SK-N-SH treated with all-trans-retinoic acid at 6 μM for 48 hours (cell line): ENCODE measurements around the gene HECA.

ENCODE experiments used
- ATAC-seq: fragments of 200-7000 bp; cut with Tn5 transposase; 3 replicates; pipeline ENCODE4 v1.9.1; 2020; ENCODE audit warnings: mild to moderate bottlenecking, moderate library complexity
- ARNTL ChIP-seq: fragments of 450-650 bp; formaldehyde crosslinking; IDR thresholded peaks from 2 replicates; pipeline ENCODE4 v1.5.0; 2020; ENCODE audit warnings: low read depth, mild to moderate bottlenecking, moderate library complexity, borderline replicate concordance
- BACH2 ChIP-seq: fragments of 250-450 bp; sonication (Bioruptor Pico); IDR thresholded peaks from 2 replicates; pipeline ENCODE4 v1.9.0; 2021; ENCODE audit warnings: mild to moderate bottlenecking, borderline replicate concordance
- ISL1 ChIP-seq: fragments of 250-450 bp; sonication (Bioruptor Pico); IDR thresholded peaks from 2 replicates; pipeline ENCODE4 v2.1.2; 2022; ENCODE audit warnings: mild to moderate bottlenecking, moderate library complexity
- OSR1 ChIP-seq: fragments of 250-450 bp; sonication (Bioruptor Pico); IDR thresholded peaks from 2 replicates; pipeline ENCODE4 v1.8.0; 2022; ENCODE audit warnings: moderate library complexity, mild to moderate bottlenecking, inconsistent platforms
- RARB ChIP-seq: fragments of 250-450 bp; sonication (Bioruptor Pico); IDR thresholded peaks from 2 replicates; pipeline ENCODE4 v1.8.0; 2021; ENCODE audit warnings: mild to moderate bottlenecking, moderate library complexity
- SNAI2 ChIP-seq: fragments of 250-450 bp; sonication (Bioruptor Pico); IDR thresholded peaks from 2 replicates; pipeline ENCODE4 v1.5.0; 2020; ENCODE audit warnings: mild to moderate bottlenecking, moderate library complexity
- TCF4 ChIP-seq: fragments of 250-450 bp; sonication (Bioruptor Pico); IDR thresholded peaks from 2 replicates; pipeline ENCODE4 v1.8.0; 2021; ENCODE audit warnings: mild to moderate bottlenecking, moderate library complexity, borderline replicate concordance
- TOX ChIP-seq: fragments of 250-450 bp; sonication (Bioruptor Pico); IDR thresholded peaks from 2 replicates; pipeline ENCODE4 v1.8.0; 2021; ENCODE audit warnings: mild to moderate bottlenecking, moderate library complexity, borderline replicate concordance
- ZC3H10 ChIP-seq: fragments of 250-450 bp; sonication (Bioruptor Pico); IDR thresholded peaks from 2 replicates; pipeline ENCODE4 v1.5.1; 2021; ENCODE audit warnings: mild to moderate bottlenecking, moderate library complexity
- ZFP3 ChIP-seq: fragments of 250-450 bp; sonication (Bioruptor Pico); IDR thresholded peaks from 2 replicates; pipeline ENCODE4 v1.5.0; 2020; ENCODE audit warnings: mild to moderate bottlenecking, moderate library complexity
- ZFP30 ChIP-seq: fragments of 450-650 bp; formaldehyde crosslinking; IDR thresholded peaks from 2 replicates; pipeline ENCODE4 v1.5.0; 2022; ENCODE audit warnings: mild to moderate bottlenecking, moderate library complexity
- ZNF565 ChIP-seq: fragments of 450-650 bp; formaldehyde crosslinking; conservative IDR thresholded peaks from 2 replicates; pipeline ENCODE4 v1.5.0; 2020; ENCODE audit warnings: low read depth, mild to moderate bottlenecking, moderate library complexity
- ZNF70 ChIP-seq: fragments of 450-650 bp; formaldehyde crosslinking; IDR thresholded peaks from 2 replicates; pipeline ENCODE4 v1.5.0; 2020; ENCODE audit warnings: mild to moderate bottlenecking, moderate library complexity
- ZNF8 ChIP-seq: fragments of 450-650 bp; formaldehyde crosslinking; IDR thresholded peaks from 2 replicates; pipeline ENCODE4 v1.5.0; 2020; ENCODE audit warnings: mild to moderate bottlenecking, moderate library complexity
- TF ChIP-seq, protein P1 (sequence below): fragments of 250-450 bp; sonication (Bioruptor Pico); IDR thresholded peaks from 2 replicates; pipeline ENCODE4 v1.8.0; 2021; ENCODE audit warnings: low read depth, mild to moderate bottlenecking, moderate library complexity, borderline replicate concordance
- TF ChIP-seq, protein P2 (sequence below): fragments of 250-450 bp; sonication (Bioruptor Pico); IDR thresholded peaks from 2 replicates; pipeline ENCODE4 v1.8.0; 2020; ENCODE audit warnings: mild to moderate bottlenecking, moderate library complexity, borderline replicate concordance
- TF ChIP-seq, protein P3 (sequence below): fragments of 250-450 bp; sonication (Bioruptor Pico); IDR thresholded peaks from 2 replicates; pipeline ENCODE4 v1.5.1; 2020; ENCODE audit warnings: low read depth, mild to moderate bottlenecking, moderate library complexity
- TF ChIP-seq, protein P4 (sequence below): fragments of 250-450 bp; sonication (Bioruptor Pico); IDR thresholded peaks from 2 replicates; pipeline ENCODE4 v1.5.1; 2021; ENCODE audit warnings: mild to moderate bottlenecking, moderate library complexity
- TF ChIP-seq, protein P5 (sequence below): fragments of 250-450 bp; sonication (Bioruptor Pico); IDR thresholded peaks from 2 replicates; pipeline ENCODE4 v1.5.0; 2020; ENCODE audit warnings: mild to moderate bottlenecking, moderate library complexity

Gene HECA

DNA sequence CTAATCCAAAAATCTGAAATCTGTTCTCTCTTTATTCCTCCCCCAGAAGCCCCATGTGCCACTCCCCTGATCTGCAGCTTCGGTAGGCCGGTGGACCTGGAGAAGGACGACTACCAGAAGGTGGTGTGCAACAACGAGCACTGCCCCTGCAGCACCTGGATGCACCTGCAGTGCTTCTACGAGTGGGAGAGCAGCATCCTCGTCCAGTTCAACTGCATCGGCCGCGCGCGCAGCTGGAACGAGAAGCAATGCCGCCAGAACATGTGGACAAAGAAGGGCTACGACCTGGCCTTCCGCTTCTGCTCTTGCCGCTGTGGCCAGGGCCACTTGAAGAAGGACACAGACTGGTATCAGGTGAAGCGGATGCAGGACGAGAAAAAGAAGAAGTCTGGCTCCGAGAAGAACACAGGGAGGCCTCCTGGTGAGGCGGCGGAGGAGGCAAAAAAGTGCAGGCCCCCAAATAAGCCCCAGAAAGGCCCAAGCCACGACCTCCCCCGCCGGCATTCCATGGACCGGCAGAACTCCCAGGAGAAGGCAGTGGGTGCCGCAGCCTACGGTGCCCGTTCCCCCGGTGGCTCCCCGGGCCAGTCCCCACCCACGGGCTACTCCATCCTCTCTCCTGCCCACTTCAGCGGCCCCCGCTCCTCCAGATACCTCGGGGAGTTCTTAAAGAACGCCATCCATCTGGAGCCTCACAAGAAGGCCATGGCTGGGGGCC lies 31.5 kb downstream of the HECA start:
- TF ChIP-seq BACH2 (no peak), TOX (no peak), ISL1 (CRISPR knock-in tag) (no peak), ZNF70 (CRISPR knock-in tag) (no peak), SNAI2 (CRISPR knock-in tag) (no peak), OSR1 (CRISPR knock-in tag) (no peak), ZFP3 (CRISPR knock-in tag) (no peak), TCF4 (no peak), ZNF8 (no peak)
- TF ChIP-seq, protein P1, sequence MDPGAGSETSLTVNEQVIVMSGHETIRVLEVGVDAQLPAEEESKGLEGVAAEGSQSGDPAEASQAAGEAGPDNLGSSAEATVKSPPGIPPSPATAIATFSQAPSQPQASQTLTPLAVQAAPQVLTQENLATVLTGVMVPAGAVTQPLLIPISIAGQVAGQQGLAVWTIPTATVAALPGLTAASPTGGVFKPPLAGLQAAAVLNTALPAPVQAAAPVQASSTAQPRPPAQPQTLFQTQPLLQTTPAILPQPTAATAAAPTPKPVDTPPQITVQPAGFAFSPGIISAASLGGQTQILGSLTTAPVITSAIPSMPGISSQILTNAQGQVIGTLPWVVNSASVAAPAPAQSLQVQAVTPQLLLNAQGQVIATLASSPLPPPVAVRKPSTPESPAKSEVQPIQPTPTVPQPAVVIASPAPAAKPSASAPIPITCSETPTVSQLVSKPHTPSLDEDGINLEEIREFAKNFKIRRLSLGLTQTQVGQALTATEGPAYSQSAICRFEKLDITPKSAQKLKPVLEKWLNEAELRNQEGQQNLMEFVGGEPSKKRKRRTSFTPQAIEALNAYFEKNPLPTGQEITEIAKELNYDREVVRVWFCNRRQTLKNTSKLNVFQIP = no peak
- TF ChIP-seq, protein P2, sequence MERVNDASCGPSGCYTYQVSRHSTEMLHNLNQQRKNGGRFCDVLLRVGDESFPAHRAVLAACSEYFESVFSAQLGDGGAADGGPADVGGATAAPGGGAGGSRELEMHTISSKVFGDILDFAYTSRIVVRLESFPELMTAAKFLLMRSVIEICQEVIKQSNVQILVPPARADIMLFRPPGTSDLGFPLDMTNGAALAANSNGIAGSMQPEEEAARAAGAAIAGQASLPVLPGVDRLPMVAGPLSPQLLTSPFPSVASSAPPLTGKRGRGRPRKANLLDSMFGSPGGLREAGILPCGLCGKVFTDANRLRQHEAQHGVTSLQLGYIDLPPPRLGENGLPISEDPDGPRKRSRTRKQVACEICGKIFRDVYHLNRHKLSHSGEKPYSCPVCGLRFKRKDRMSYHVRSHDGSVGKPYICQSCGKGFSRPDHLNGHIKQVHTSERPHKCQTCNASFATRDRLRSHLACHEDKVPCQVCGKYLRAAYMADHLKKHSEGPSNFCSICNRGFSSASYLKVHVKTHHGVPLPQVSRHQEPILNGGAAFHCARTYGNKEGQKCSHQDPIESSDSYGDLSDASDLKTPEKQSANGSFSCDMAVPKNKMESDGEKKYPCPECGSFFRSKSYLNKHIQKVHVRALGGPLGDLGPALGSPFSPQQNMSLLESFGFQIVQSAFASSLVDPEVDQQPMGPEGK (CRISPR knock-in tag) = no peak
- TF ChIP-seq, protein P3, sequence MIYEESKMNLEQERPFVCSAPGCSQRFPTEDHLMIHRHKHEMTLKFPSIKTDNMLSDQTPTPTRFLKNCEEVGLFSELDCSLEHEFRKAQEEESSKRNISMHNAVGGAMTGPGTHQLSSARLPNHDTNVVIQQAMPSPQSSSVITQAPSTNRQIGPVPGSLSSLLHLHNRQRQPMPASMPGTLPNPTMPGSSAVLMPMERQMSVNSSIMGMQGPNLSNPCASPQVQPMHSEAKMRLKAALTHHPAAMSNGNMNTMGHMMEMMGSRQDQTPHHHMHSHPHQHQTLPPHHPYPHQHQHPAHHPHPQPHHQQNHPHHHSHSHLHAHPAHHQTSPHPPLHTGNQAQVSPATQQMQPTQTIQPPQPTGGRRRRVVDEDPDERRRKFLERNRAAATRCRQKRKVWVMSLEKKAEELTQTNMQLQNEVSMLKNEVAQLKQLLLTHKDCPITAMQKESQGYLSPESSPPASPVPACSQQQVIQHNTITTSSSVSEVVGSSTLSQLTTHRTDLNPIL (CRISPR knock-in tag) = no peak
- ATAC-seq = no peak

DNA sequence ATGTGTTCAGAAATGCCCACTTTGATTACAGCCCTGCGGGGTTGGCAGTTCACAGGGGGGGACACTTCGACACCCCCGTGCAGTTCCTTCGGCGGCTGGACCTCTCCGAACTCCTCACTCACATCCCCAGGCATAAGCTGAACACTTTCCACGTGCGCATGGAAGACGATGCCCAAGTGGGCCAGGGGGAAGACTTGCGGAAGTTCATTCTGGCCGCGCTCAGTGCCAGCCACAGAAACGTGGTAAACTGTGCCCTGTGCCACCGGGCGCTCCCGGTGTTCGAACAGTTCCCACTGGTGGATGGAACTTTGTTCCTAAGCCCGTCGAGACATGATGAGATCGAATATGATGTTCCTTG lies 32.1 kb downstream of the HECA start:
- ATAC-seq = no peak
- TF ChIP-seq, protein P2 (CRISPR knock-in tag) = no peak
- TF ChIP-seq ISL1 (CRISPR knock-in tag) = no peak
- TF ChIP-seq ARNTL (CRISPR knock-in tag) = no peak
- TF ChIP-seq TOX = no peak

DNA sequence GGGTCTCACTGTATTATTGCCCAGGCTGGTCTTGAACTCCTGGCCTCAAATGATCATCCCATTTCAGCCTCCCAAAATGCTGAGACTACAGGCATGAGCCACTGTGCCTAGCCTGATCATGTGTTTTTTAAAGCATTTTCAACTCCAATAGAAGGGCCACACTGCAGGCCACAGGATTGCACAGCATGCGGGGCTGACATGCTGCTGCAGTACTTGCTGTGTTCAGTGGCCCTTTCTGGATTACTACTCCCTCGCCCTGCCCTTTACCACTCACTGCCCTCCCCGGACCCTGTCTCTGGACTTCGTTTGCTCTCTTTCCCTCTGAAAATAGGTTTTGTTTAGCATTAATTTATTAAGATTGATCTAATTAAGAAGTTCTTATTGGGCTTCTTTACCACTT lies 37.3 kb downstream of the HECA start:
- ATAC-seq = no peak
- TF ChIP-seq, protein P4, sequence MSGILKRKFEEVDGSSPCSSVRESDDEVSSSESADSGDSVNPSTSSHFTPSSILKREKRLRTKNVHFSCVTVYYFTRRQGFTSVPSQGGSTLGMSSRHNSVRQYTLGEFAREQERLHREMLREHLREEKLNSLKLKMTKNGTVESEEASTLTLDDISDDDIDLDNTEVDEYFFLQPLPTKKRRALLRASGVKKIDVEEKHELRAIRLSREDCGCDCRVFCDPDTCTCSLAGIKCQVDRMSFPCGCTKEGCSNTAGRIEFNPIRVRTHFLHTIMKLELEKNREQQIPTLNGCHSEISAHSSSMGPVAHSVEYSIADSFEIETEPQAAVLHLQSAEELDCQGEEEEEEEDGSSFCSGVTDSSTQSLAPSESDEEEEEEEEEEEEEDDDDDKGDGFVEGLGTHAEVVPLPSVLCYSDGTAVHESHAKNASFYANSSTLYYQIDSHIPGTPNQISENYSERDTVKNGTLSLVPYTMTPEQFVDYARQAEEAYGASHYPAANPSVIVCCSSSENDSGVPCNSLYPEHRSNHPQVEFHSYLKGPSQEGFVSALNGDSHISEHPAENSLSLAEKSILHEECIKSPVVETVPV = no peak
- TF ChIP-seq ZNF8 (no peak), ZFP30 (no peak)
- TF ChIP-seq, protein P1 = no peak

DNA sequence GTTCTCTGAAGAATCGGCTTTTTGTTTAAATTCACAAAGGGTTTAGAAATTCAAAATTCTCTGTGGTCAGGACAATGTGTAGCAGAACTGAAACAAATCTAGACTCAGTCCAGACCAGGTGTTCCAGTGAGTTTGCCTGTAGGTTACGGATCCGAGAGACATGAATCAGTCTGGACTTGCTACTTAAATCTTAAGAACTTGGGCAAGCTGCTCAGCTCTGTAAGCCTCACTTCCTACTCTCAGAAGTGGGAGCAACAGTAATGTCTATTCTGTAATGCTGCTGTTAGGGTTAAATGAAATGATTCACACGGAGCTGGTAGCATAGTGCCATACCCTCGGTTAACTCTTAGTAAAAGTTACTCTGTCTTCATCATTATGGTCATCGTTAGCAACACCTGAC lies 37.7 kb downstream of the HECA start:
- no peak for ATAC-seq
- TF ChIP-seq ZFP3 (CRISPR knock-in tag) (no peak), ZNF565 (CRISPR knock-in tag) (no peak), RARB (no peak), ZFP30 (no peak), ISL1 (CRISPR knock-in tag) (no peak), ZC3H10 (CRISPR knock-in tag) (no peak)
- TF ChIP-seq, protein P2 (CRISPR knock-in tag) = no peak
- TF ChIP-seq, protein P5, sequence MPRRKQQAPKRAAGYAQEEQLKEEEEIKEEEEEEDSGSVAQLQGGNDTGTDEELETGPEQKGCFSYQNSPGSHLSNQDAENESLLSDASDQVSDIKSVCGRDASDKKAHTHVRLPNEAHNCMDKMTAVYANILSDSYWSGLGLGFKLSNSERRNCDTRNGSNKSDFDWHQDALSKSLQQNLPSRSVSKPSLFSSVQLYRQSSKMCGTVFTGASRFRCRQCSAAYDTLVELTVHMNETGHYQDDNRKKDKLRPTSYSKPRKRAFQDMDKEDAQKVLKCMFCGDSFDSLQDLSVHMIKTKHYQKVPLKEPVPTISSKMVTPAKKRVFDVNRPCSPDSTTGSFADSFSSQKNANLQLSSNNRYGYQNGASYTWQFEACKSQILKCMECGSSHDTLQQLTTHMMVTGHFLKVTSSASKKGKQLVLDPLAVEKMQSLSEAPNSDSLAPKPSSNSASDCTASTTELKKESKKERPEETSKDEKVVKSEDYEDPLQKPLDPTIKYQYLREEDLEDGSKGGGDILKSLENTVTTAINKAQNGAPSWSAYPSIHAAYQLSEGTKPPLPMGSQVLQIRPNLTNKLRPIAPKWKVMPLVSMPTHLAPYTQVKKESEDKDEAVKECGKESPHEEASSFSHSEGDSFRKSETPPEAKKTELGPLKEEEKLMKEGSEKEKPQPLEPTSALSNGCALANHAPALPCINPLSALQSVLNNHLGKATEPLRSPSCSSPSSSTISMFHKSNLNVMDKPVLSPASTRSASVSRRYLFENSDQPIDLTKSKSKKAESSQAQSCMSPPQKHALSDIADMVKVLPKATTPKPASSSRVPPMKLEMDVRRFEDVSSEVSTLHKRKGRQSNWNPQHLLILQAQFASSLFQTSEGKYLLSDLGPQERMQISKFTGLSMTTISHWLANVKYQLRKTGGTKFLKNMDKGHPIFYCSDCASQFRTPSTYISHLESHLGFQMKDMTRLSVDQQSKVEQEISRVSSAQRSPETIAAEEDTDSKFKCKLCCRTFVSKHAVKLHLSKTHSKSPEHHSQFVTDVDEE (CRISPR knock-in tag) = no peak
- TF ChIP-seq, protein P3 (CRISPR knock-in tag) = no peak
